PC-9 (cell line): ENCODE data around the gene C1orf226. TPM values are rescaled to one million over a fixed set of nuclear protein-coding genes. Genes with fewer than 3 reads are reported as not detected.

ENCODE experiments used
- BruUV-seq: library from RNA; stranded (reverse); fragments of 400-500 nt; replicated peaks from 2 replicates; lab custom pipeline; 2021; lab: Mats Ljungman, UMichigan
- CTCF ChIA-PET: fragments of 300-600 bp; sonication (Branson Sonifier 250); formaldehyde crosslinking; loops from one replicate; lab custom pipeline; 2022; ENCODE audit warnings: antibody characterized with exemption; lab: Charles Lee
- POLR2A ChIA-PET: fragments of 300-600 bp; sonication (Branson Sonifier 250); formaldehyde crosslinking; loops from one replicate; lab custom pipeline; 2022; ENCODE audit warnings: antibody characterized with exemption; ENCODE audit not compliant: unreplicated experiment; lab: Charles Lee
- DNase-seq, 2 experiments: peaks; one replicate each; pipeline versions ENCODE4 v3.0.0 to v3.0.0-alpha.2; 2015 to 2022; ENCODE audit warnings: mixed read lengths in 1 of 2
- H2AFZ ChIP-seq: fragments of 200-600 bp; sonication (generic); 2 replicates; pipeline ENCODE4 v1.8.1; 2017; ENCODE audit warnings: antibody characterized with exemption
- H3F3A ChIP-seq: fragments of 200-600 bp; sonication (generic); 2 replicates; pipeline ENCODE4 v1.8.1; 2017; ENCODE audit warnings: antibody characterized with exemption, mild to moderate bottlenecking, low read depth; ENCODE audit not compliant: insufficient read depth
- H3K27ac ChIP-seq: fragments of 200-600 bp; sonication (generic); 2 replicates; pipeline ENCODE4 v1.6.1; 2016; ENCODE audit warnings: mixed run types
- H3K27me3 ChIP-seq: fragments of 200-600 bp; sonication (generic); 2 replicates; pipeline ENCODE4 v1.6.1; 2016; ENCODE audit warnings: low read depth, mixed run types; ENCODE audit not compliant: insufficient read depth
- H3K36me3 ChIP-seq: fragments of 200-600 bp; sonication (generic); 2 replicates; pipeline ENCODE4 v1.6.1; 2016; ENCODE audit warnings: low read depth, mixed run types
- H3K4me1 ChIP-seq: fragments of 200-600 bp; sonication (generic); replicated peaks from 2 replicates; pipeline ENCODE4 v1.6.1; 2016; ENCODE audit warnings: mixed run types; ENCODE audit not compliant: insufficient read depth
- H3K4me2 ChIP-seq: fragments of 200-600 bp; sonication (generic); 2 replicates; pipeline ENCODE4 v1.6.1; 2017; ENCODE audit warnings: mixed run types
- H3K4me3 ChIP-seq: fragments of 200-600 bp; sonication (generic); 2 replicates; pipeline ENCODE4 v1.6.1; 2016; ENCODE audit warnings: mixed run types
- H3K79me2 ChIP-seq: fragments of 200-600 bp; sonication (generic); 2 replicates; pipeline ENCODE4 v1.6.1; 2017; ENCODE audit warnings: low read depth, mixed run types
- H3K9me2 ChIP-seq: fragments of 200-600 bp; sonication (generic); 2 replicates; pipeline ENCODE4 v1.8.1; 2017; ENCODE audit warnings: mild to moderate bottlenecking; ENCODE audit not compliant: insufficient read depth
- H3K9me3 ChIP-seq: fragments of 200-600 bp; sonication (generic); 2 replicates; pipeline ENCODE4 v1.8.1; 2016; ENCODE audit warnings: low read depth; ENCODE audit not compliant: insufficient read depth
- H4K20me1 ChIP-seq: fragments of 200-600 bp; sonication (generic); 2 replicates; pipeline ENCODE4 v1.8.1; 2017; ENCODE audit not compliant: insufficient read depth
- EZH2 ChIP-seq: fragments of 200-600 bp; sonication (generic); IDR thresholded peaks from 2 replicates; pipeline ENCODE4 v1.8.0; 2017; ENCODE audit warnings: antibody characterized with exemption, low read depth
- intact Hi-C: fragments of 100-400 bp; cut with micrococcal nuclease; formaldehyde crosslinking; loops from one replicate; pipeline ENCODE4 v1.10.0; 2022; ENCODE audit not compliant: unreplicated experiment
- total RNA-seq: library from RNA; stranded (reverse); gene quantifications from 2 replicates; pipeline ENCODE4 v1.2.3, GENCODE V29; 2021
- TF ChIP-seq, protein P1 (sequence below): fragments of 200-600 bp; sonication (generic); conservative IDR thresholded peaks from 2 replicates; pipeline ENCODE4 v1.6.1; 2017; ENCODE audit warnings: mixed run types, antibody characterized with exemption, mild to moderate bottlenecking, moderate library complexity

Gene C1orf226
- total RNA-seq, 1 experiment from 2014 or later: 10.5 TPM

DNA sequence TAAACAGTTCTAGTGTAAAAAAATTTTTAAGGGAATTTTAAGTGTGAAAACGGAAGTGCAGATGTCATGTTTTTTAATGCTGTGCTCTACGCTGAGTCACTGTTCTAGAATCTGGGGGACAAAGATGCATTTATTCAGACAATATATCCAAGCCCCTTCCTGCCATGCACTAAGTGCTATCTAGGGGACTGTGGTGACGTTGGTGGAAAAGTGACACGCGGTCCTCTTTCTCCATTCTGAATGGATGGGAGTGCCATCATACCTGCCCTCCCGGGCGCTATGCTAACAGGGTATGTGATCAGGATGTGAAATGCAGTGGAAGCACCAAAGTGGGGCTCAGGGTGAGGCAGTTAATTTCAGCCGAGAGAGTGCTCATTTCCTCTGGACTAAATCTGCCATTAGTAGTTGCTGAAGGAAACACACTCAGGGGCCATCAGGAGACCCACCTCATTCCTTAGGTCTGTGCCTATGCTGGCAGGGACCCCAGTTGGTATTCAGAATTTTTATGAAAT is 6.6 kb downstream of the C1orf226 start:
- no peak overlapping the region for H3K4me3 ChIP-seq
- no TSS peak for BruUV-seq
- ChIA-PET CTCF (no interaction called here), POLR2A (interaction anchor here (0.7 kb wide), 1 partner anchor 16 kb away, joined by 6 read pairs; no protein-coding TSS in a partner anchor)
- no peak for DNase-seq
- intact Hi-C loops: loop anchor here (2.0 kb wide), 1 partner anchor 103 kb away; no protein-coding TSS in a partner anchor
- no peak overlapping the region for H2AFZ ChIP-seq
- no peaks in the 10 kb centered on the region for H4K20me1 ChIP-seq
- peaks cover 4% of the 10 kb centered on the region; the same call in 1 of the 2 replicates for H3F3A ChIP-seq
- H3K9me2 ChIP-seq: no peaks in the 10 kb centered on the region
- no peaks in the 10 kb centered on the region for H3K27me3 ChIP-seq
- no peak overlapping the region for H3K4me2 ChIP-seq
- H3K36me3 ChIP-seq: peaks cover 12% of the 10 kb centered on the region; the same call in 1 of the 2 replicates
- H3K27ac ChIP-seq: no peak overlapping the region
- H3K4me1 ChIP-seq: no peaks in the 10 kb centered on the region
- no peaks in the 10 kb centered on the region for H3K79me2 ChIP-seq
- no peak for TF ChIP-seq EZH2
- TF ChIP-seq, protein P1, sequence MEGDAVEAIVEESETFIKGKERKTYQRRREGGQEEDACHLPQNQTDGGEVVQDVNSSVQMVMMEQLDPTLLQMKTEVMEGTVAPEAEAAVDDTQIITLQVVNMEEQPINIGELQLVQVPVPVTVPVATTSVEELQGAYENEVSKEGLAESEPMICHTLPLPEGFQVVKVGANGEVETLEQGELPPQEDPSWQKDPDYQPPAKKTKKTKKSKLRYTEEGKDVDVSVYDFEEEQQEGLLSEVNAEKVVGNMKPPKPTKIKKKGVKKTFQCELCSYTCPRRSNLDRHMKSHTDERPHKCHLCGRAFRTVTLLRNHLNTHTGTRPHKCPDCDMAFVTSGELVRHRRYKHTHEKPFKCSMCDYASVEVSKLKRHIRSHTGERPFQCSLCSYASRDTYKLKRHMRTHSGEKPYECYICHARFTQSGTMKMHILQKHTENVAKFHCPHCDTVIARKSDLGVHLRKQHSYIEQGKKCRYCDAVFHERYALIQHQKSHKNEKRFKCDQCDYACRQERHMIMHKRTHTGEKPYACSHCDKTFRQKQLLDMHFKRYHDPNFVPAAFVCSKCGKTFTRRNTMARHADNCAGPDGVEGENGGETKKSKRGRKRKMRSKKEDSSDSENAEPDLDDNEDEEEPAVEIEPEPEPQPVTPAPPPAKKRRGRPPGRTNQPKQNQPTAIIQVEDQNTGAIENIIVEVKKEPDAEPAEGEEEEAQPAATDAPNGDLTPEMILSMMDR: no peak
- H3K9me3 ChIP-seq: no peaks in the 10 kb centered on the region

DNA sequence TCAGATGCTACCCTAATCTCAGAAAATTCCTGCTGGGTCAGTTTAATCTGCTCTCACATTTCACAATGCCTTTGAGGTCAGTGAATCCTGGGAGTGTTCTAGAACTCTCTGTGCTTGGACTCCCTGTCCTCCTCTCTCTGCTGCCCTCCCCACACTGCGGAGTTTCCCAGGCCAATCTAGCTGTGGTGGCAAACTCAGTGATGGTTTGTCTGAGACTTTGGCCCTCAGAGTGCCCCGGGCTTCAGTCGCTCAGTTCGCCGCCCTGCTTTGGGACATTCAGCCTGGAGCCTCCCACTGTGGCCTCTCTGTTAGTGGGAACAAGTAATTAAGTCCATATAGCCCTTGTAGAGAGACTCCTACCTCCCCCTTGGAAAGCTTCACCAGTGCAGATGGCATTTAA is 7.1 kb downstream of the C1orf226 start:
- no peaks in the 10 kb centered on the region for H4K20me1 ChIP-seq
- POLR2A ChIA-PET: interaction anchor here (0.7 kb wide), 1 partner anchor 16 kb away, joined by 6 read pairs; no protein-coding TSS in a partner anchor
- intact Hi-C loops: loop anchor here (2.0 kb wide), 1 partner anchor 104 kb away; no protein-coding TSS in a partner anchor
- H3K4me3 ChIP-seq: no peak overlapping the region
- BruUV-seq: no TSS peak
- CTCF ChIA-PET: interaction anchor here (1.7 kb wide), 1 partner anchor 31 kb away, joined by 12 read pairs; no protein-coding TSS in a partner anchor
- no peaks in the 10 kb centered on the region for H3K9me3 ChIP-seq
- H3K4me2 ChIP-seq: no peak overlapping the region
- no peak overlapping the region for H2AFZ ChIP-seq
- H3K27me3 ChIP-seq: no peaks in the 10 kb centered on the region
- H3K27ac ChIP-seq: no peak overlapping the region
- no peaks in the 10 kb centered on the region for H3K4me1 ChIP-seq
- TF ChIP-seq EZH2: no peak
- TF ChIP-seq, protein P1: no peak
- H3K9me2 ChIP-seq: no peaks in the 10 kb centered on the region
- H3K79me2 ChIP-seq: no peaks in the 10 kb centered on the region
- no peak for DNase-seq
- H3F3A ChIP-seq: peaks cover 4% of the 10 kb centered on the region; the same call in 1 of the 2 replicates
- peaks cover 7% of the 10 kb centered on the region; the same call in 1 of the 2 replicates for H3K36me3 ChIP-seq

DNA sequence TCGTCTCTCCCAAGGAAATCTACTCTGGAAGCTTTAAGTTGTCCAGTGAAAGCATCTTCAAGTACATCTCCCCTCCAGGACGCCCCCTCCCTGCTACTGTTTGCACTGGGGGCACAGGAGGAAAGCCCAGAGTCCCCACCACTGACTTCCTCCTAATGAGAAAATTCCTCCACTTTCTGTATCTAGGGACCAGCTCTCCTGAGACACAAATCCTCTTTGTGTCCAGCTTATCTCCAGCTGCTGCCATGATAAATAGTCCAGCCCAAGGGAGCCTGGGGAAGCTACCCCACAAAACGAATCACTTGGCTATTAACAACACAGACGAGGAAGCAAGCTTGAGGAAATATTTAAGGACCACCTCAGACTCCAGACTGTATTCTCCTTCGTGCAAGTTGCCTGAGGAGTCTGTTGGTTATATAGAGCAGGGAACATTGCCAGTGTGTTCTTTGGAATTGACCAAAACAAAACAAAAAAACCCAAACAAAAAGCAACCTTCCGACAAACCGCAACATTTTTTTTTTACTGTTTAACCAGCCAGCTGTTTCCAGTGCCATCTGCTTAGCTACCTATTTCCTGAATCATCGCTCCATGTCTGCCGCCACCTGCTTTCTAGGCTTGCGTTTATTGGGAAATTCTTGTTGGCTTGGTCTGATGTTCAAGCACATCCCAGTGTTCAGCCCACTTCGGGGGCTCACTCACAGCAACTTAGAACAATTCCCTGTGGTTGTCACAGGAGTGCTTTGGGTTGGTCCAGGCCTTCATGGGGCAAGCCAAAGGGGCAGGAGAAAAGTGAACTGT is 7.7 kb downstream of the C1orf226 start:
- Histone ChIP-seq H3K4me2 (no peak overlapping the region), H3F3A (peaks cover 4% of the 10 kb centered on the region; the same call in 1 of the 2 replicates), H3K79me2 (no peaks in the 10 kb centered on the region), H3K4me3 (no peak overlapping the region), H3K9me3 (no peaks in the 10 kb centered on the region), H2AFZ (no peak overlapping the region), H3K4me1 (no peaks in the 10 kb centered on the region), H3K36me3 (0 out of 2 replicates have a peak, but pooled peaks cover 1% of the 10 kb centered on the region), H3K27me3 (no peaks in the 10 kb centered on the region), H4K20me1 (no peaks in the 10 kb centered on the region), H3K27ac (no peak overlapping the region), H3K9me2 (no peaks in the 10 kb centered on the region)
- intact Hi-C loops: loop anchor here (2.0 kb wide), 1 partner anchor 104 kb away; no protein-coding TSS in a partner anchor
- peak in 1 of 2 experiments; percentile 22 for DNase-seq
- TF ChIP-seq, protein P1: no peak
- TF ChIP-seq EZH2: no peak
- ChIA-PET POLR2A (interaction anchor here (0.6 to 0.7 kb wide), 3 partner anchors 15 to 62 kb away, joined by 3 to 6 read pairs (median 3); no protein-coding TSS in a partner anchor), CTCF (interaction anchor here (1.7 kb wide), 1 partner anchor 31 kb away, joined by 12 read pairs; no protein-coding TSS in a partner anchor)
- no TSS peak for BruUV-seq
